ENCODE data around the gene AANAT.

Gene AANAT

DNA sequence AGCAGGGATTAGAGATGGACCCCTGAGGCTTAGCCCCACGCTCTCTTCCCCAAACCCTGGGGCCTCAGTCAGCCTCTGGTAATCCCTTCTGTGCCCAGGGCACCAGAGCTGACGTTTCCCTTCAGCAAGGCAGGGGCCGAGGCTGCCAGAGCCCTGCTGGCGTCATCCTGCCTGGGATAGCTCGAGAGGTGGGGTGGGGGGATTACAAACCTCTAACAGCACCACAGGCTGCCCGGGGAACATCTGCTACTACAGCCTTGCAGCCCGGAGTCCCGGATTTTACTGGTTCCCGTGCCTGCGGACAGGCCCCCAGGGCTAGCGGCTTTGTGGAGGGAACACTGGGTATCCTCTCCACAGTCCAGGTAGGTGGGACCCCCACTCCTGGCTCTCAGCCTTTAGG, at the start of gene AANAT:
Gene AANAT, plus strand, starts transcription at position 238 of the 400 bp plus-strand sequence. CDS start 1,144 bp downstream, outside the sequence.
- DNase-seq (ENCODE audit: low read depth in 2 of 2) = no peak

DNA sequence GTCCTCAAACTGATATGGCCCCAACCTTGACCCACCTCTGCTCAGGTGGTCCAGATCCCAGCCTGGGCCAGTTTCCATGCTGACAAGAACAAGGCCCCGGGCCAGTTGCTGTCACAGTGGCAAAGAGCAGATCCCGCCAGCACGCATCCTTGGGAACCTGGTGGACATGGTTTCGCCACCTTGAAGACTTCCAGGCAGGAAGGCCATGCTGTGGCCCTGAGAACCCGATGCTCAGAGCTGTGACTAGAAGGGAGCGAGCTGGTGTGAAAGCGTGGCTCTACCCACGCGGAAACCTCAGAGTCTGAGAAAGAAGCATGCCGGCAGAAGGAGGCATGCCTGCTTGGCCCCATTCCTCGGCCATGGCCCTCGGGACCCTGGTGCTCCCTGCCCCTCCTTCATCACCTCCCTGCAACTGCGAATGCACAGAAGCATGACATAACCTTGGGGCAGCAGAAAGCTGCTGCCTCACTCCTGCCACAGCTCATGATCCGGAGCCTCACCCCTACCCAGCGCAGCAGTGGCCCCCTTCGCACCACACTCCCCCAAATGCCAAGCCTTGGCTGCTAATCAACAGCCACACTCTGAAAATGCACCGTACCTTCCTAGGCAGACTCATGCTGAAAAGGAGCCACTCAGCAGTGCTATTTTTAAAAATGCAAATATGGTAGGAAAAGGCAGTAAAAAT, 47.7 kb upstream of the AANAT start:
- no peak for DNase-seq (ENCODE audit: low read depth in 2 of 2)

DNA sequence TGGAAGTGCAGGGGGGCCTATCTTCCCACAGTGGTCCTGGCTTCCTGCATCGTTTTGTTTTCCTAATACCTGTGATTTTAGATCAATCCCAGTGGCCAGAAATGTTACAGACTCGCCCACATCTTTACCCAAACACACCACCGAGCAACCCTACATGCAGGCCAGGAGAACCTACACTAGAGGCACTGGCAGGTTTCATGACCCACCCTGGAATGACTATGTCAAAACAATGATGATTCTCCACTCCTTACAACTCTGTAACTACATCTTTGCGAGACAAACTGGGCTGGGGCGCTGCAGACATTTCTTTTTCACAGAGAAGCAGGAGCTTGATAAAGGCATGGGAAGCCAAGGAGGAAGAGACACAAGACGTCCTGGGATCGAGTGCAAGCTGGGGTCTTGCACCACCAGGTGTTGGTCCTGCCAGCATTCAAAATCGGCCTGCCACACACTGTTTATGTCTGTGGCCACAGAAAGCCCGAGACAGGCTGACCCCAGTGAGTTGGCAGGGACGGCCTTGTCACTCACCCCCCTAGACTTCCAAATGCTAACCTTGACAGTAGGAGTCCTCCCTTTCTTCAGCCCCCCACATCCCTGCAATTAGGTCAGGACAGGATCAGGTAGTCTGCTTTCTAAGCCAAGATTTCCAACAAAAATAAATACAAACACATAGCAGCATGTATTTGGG, 46.9 kb upstream of the AANAT start:
- no peak for DNase-seq (ENCODE audit: low read depth in 2 of 2)

DNA sequence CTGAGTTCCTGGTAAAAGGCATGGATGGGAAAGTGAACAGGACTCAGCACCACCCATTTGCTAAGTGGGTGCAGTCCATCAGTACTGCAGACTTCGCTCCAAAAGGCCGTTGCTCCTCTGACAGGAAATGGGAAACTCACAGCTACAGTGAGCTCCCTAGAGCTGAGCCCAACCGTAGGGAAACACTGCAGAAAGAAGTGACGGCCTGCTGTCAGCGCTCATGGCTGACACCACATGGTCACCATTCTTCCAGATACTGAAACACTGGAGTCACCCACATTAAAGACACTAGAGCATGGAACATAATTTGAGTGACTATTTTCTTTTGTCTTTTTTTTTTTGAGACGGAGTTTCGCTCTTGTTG, 46.4 kb upstream of the AANAT start:
- no peak for DNase-seq (ENCODE audit: low read depth in 2 of 2)

DNA sequence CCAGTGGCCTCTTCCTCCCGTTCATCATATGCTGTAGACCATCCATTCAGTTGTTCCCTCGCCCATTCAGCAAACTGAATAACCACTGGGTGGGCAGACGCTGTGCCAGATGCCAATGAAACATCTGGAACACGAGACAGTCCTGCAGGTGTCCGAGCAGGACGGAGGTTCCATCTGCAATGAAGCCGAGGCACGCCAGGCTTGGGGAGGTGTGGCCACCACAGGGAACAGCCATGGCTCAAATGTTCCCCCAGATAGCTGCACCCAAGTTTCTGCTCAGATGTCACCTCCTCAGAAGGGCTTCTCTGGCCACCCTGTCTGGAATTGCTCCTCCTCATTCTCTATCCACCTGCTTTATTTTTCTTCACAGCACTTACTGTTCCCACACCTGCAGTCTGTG, 45.0 kb upstream of the AANAT start:
- no peak for DNase-seq (ENCODE audit: low read depth in 2 of 2)

DNA sequence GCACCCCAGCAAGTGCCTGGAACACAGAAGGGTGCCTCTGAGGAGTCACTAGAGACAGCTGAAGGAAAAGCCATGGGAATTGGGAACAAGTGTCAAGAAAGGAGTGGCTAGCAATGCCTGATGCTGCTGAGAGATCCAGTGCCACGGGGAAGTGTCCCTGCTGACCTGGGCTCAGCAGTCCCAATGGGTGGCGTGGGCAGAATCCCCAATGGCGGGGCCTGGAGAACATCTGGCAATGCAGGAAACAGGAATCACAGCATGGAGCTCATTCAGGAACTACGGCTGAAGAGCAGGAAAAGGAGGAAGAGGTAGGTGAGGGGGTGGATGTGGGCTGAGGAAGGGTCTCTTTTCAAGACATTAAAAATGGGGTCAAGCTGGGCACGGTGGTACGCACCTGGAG, 44.5 kb upstream of the AANAT start:
- no peak for DNase-seq (ENCODE audit: low read depth in 2 of 2)

DNA sequence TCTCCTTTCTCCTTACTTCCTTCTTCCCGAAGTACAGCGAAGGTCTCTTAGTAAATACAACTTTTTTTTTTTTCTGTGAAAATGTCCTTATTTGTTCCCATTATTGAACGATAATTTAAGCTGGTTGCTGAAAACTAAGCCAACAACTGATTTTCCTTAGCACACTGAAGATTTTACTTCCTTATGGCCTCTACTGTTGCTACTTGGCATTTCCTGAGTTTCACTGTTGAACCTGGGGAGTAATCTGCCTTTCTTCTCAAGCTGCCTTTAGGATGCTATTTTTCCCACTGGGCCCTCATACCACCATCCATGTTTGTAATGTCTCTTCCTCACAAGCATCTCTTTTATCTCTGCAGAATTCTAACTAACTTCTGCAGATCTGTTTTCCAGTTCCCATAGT, 40.5 kb upstream of the AANAT start:
- no peak for DNase-seq (ENCODE audit: low read depth in 2 of 2)

DNA sequence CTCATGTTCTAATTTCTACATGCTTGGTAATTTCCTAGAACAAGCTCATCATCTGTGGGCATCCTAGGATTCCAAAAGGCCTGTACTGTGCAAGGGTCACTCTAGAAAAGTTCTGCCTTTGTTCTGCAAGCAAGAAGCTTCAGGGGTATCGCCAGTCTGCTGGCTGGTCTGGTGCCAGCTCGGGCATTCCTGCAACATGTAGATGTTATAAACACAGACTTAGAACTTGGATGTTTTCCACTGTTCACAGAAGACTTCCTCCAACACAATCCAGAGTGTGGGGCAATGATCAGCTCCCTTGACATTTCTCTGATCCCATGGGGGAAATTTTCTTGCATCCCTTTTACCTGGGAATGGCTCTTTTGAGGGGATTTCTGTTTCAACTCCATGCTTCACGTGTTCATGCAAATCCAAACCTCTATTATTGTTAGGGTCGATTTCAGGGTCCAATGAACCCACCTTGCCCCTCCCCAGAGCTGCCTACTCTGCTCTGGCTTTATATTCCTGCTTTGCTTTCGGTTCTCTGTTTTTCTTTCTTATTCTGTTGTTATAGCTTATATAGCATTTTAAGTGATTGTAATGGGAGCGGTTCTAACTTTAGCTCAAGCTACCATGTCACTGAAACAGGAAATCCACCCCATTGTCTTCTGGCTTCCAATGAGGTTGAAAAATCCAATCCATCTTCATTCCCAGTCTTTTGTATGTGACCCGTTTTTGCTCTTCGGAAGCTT, 39.7 kb upstream of the AANAT start:
- DNase-seq (ENCODE audit: low read depth in 2 of 2) = no peak

DNA sequence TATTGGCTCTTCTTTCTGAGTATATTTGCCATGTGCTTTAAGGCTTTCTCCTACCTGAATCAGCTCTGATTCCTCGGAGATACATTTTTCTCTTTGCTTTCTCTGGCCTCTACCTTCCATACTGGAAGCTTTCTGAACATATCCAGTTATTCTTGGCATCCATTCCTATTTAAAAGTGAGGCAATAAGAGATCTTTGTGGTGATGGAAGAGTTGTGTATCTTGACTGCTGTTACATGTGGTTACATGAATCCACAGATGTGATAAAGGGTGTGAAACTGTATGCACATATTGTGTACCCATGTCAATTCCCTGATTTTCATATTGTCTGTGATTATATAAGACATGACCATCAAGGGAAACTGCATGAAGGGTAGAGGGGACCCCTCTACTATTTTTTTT, 38.9 kb upstream of the AANAT start:
- DNase-seq (ENCODE audit: low read depth in 2 of 2) = no peak

DNA sequence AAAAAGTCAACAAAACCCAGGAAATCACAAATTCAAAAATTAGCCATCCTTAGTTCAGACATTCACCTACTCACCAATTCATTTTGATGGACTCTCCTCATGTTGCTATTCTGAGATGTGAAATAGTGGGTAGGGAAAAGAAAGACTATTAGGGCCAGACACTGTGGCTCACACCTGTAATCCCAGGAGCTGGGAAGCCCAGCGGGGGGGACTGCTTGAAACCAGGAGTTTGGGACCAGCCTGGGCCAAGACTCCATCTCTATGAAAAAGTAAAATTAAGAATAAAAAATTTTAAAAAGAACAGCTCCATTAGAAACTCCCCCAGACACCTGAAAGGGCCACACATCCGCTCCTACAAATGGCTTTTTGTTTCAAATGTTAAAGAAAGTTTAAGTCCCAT, 35.9 kb upstream of the AANAT start:
- no peak for DNase-seq (ENCODE audit: low read depth in 2 of 2)

DNA sequence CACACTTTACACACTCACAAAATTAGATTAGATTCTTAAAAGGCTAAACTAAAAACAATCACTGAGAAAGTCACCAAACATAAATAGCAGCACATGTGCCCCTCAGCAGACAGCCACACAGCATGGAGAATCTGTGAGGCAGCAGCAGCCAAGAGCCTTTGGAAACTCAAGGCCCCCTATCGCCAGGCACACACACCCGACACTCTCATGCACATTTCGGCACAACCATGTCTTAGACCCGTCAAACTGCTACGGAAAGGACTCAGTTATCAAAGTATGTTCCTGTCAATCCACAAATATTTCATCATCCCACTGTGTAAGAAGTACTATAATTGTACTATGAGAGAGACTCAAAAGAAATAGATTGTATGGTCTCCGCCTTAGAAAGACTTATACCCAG, 35.4 kb upstream of the AANAT start:
- no peak for DNase-seq (ENCODE audit: low read depth in 2 of 2)

DNA sequence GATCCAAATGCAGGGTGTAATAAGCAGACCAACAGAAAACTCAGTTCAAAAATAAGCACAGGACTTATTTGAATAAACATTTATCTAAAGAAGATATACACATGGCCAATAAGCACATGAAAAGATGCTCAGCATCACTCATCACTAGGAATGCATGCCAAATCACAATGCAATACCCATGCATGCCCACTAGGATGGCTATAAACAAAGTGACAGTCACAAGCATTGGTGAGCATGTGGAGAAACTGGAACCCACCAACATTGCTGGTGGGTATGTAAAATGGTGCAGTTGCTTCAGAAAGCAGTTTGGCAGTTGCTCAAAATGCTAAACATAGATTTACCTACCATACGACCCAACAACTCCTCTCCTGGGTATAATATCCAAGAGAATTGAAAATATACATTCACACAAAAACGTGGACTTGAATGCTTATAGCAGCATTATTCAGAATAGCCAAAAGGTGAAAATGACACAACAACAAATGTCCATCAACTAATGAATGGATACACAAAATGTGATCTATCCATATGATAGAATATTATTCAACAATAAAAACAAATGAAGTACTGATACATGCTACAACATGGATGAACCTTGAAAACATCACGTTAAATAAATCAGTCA, 34.6 kb upstream of the AANAT start:
- no peak for DNase-seq (ENCODE audit: low read depth in 2 of 2)

DNA sequence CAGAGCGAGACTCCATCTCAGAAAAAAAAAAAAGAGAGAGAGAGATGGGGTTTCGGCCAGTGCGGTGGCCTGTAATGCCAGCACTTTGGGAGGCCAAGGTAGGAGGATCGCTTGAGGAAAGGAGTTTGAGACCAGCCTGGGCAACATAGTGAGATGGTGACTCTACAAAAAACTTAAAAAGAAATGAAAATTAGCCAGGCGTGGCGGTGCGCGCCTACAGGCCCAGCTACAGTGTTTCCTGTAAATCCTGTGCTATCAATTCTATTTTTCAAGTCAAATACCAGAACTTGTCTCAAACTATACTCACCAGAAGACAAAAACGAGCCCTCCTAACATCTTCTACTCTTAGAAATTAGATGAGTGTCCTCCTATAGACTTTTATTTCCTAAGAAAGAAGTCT, 33.7 kb upstream of the AANAT start:
- DNase-seq (ENCODE audit: low read depth in 2 of 2) = no peak

DNA sequence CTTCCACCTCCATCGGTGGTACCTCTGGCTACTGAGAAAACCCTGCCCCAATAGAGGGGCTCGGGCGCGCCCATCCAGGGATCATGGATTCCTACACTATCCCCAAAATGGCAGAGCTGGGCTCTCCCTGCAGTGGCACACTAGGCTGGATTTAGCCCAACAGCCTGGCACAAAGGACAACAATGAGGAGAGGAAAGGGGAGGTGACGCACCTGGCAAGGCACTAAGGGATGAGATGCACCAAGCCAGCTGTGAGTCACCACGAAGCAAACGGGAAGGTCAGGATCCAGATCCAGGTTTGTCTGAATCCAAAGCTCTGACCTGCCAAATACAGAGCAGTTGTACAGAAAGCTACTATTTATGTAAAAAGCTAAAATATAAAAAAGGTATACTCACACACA, 32.5 kb upstream of the AANAT start:
- DNase-seq (ENCODE audit: low read depth in 2 of 2) = no peak

DNA sequence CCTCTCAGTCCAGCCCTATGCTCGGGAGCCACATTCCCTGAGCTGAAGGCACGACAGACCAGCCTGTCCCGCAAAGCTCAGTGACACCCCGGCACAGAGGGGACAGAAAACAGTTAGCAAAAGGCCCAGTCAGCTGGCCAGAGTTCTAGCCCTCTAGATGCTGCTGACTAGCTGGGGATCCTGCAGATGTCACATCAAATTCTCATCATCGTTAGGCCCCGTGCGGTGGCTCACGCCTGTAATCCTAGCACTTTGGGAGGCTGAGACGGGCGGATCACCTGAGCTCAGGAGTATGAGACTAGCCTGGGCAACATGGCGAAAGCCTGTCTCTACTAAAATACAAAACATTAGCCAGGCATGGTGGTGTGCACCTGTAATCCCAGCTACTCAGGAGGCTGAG, 31.7 kb upstream of the AANAT start:
- DNase-seq (ENCODE audit: low read depth in 2 of 2) = no peak

DNA sequence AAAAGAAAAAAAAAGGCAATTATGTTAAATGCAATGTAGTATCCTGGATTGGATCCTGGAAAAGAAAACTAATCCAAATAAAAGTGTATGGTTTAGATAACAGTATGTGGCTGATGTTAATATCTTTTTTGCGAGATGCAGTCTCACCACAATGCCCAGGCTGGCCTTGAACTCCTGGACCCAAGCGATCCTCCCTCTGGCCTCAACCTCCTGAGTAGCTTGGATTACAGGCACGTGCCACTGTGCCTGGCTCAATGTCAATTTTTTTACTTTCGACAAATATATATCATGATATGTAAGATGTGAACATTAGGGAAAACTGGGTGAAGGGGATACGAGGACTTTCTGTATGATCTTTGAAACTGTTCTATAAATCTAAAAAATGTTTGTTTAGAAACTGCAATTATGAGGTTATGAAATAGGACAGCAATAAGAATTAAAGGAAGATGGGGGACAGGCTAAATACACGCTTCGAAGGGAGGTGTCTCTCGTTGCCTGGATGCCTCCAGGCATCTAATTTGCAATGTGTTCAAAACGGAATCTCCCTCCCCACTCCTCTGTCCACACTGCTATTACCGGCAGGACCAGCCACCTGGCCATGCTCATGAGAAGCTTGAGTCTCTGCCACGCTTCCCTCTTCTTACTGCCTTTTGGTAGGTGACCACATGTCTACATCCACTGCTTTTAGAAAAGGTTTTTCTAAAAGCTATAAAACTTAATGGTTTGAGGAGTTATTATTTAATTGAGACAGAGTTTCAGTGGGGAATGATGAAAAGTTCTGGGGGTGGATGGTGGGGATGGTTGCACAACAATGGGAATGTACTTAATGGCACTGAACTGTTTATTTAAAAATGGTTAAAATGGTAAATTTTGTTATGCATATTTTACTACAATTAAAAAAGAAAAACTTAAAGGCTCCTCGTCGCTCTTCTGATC, 29.7 kb upstream of the AANAT start:
- DNase-seq (ENCODE audit: low read depth in 2 of 2) = no peak

DNA sequence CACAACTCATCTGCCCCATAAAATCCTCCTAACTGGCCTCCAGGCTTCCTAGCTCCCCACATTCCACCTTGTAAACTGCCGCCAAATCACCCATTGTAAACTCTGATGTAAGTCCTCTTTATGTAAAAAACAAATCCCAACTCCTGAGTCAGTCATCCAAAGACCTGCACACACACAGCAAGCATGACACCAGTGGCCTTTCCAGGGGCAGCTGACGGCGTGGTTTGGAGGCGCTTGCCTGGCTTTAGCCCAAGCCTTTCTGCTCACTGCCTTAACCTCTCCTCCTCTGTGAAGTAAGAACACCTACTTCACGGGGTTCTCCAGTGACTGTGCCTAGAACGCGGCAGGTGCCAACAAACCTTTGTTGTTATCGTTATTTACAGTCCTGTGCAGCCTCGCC, 28.5 kb upstream of the AANAT start:
- DNase-seq (ENCODE audit: low read depth in 2 of 2) = no peak

DNA sequence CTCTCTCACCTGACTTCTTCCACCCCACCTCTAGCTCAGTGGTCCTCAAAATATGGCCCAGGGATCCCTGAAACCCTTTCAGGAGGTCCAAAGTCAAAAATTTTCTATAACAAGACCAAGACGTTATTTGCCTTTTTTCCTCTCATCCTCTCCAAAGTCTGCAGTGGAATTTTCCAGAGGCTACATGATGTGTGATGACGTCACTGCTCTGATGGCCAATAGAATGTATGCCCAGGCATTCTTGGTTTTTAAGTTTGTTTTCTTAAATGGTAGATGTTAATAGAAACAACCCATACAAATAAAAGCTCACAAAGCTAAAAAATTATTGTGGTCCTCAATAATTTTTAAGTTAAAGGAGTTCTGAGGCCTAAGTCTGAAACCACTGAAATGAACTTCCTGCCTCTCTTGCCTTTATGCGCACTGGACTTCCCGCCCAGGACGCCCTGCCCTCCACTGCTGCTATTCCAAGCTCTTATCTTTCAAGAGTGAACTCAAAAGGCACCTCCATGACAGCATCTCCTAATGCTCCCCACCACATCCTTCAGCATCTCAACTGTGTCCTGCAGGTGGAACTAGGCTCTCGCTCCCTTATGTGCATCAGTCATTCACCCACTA, 28.0 kb upstream of the AANAT start:
- no peak for DNase-seq (ENCODE audit: low read depth in 2 of 2)

DNA sequence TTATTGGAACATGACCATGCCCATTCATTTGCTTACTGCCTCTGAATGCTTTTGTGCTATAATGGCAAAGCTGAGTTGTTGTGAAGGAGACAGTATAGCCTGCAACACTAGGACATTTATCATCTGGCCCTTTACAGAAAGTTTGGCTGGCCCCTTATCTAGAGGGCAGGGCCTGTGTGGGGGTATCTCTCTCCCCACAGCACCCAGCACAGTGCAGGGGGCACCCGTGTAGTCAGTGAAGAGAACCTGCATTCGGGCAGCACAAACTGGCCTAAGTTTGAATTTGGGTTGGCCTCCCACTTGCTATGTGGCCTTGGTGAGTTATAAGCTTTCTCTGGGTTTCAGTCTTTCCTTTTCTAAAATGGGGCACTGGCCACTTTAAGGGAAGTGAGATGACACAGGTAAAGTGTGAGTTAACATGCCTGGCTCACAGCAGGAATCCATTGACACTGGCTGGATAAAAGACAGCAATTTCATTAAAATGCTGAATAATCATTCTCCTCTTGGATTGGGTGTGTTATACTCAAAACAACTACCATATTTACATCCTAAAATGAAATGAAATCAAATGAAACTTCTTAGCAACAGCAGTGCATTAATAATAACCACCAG, 26.5 kb upstream of the AANAT start:
- no peak for DNase-seq (ENCODE audit: low read depth in 2 of 2)

DNA sequence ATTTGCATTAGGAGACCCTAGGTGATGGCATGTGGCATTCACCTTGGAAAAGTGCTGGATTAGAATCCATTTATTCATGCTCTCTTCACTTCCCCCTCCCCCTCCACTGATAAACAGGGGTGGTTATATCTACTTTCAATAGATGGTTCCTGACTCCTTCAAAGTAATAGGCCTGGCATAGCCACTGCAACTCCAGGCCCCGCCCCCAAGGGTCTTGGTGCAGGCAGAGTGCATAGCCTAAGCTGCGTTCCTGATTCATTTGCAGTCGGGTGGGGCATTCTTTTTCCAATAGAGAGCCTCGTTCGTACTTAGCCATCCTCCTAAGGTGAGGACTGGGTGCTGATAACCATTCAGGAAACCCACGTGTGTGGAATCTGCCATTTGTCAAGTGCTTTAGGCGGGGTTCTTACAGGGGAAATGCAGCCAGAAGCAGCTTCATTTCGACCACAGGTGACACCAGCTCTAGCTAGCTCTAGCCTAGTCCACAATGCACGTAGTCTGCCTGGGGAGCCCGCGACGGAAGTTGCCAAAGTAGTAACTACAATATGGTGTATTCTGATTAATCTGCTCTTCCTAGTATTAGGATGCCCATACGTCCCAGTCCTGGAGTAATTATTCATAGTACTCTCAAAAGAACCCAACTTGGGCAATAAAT, 25.6 kb upstream of the AANAT start:
- no peak for DNase-seq (ENCODE audit: low read depth in 2 of 2)

Measured in fibroblast of skin of left biceps (primary cell).